Measurements from ENCODE around the gene OTC. TPM values are rescaled to one million over a fixed set of nuclear protein-coding genes. Genes with fewer than 3 reads are reported as not detected.

OTC gene
- polyA plus RNA-seq, 1 donor (not counting 4 experiments of a cell fraction or from before 2014, with no cell fraction given): not detected

- H3K4me2 ChIP-seq (ENCODE audit: control insufficient read depth, extremely low read depth, insufficient read depth, low read depth, low read length): no peak overlapping the region
- no peak overlapping the region for H2AFZ ChIP-seq (ENCODE audit: control insufficient read depth, low read length)
- dilution Hi-C loops (cut with MboI; ENCODE audit: extremely low pct_ligation_motif_present, low sequenced_read_pairs): no loop called here
- H3K4me1 ChIP-seq (ENCODE audit: control insufficient read depth, extremely low read depth, insufficient read depth, low read length): no peaks in the 10 kb centered on the region
- H3K9me3 ChIP-seq (ENCODE audit: control insufficient read depth, low read depth, low read length): no peaks in the 10 kb centered on the region
- DNase-seq (ENCODE audit: low read depth, low spot score) (no peak), FAIRE-seq (no peak)
- H3K79me2 ChIP-seq (ENCODE audit: control insufficient read depth, insufficient read depth, low read length): no peaks in the 10 kb centered on the region
- H3K36me3 ChIP-seq (ENCODE audit: control insufficient read depth in 2 of 2, extremely low read depth in 1 of 2, insufficient read depth in 2 of 2, low read length in 2 of 2): no peaks in the 10 kb centered on the region
- no peak overlapping the region for H3K9ac ChIP-seq (ENCODE audit: control insufficient read depth, extremely low read depth, insufficient read depth, low read length)
- no peaks in the 10 kb centered on the region for H4K20me1 ChIP-seq (ENCODE audit: control insufficient read depth, extremely low read depth, insufficient read depth, low read length)
- H3K27ac ChIP-seq (ENCODE audit: control insufficient read depth, insufficient read depth, low read length): no peak overlapping the region
- no peak overlapping the region for H3K4me3 ChIP-seq (ENCODE audit: control insufficient read depth in 2 of 3, extremely low read depth in 1 of 3, insufficient read depth in 2 of 3, low read depth in 1 of 3, low read length in 3 of 3)
- no peaks in the 10 kb centered on the region for H3K9me1 ChIP-seq (ENCODE audit: control insufficient read depth, extremely low read depth, insufficient read depth, low read length)
- no peaks in the 10 kb centered on the region for H3K27me3 ChIP-seq (ENCODE audit: control insufficient read depth, extremely low read depth, insufficient read depth, low read length)
- no peak for TF ChIP-seq CTCF (optimal IDR thresholded peaks at IDR 0.05 in 1 of 3, IDR thresholded peaks at IDR 0.05 in 1 of 3, conservative IDR thresholded peaks at IDR 0.05 in 1 of 3; ENCODE audit: extremely low read depth in 1 of 3, insufficient read depth in 2 of 3, low read length in 3 of 3)
- no peak for TF ChIP-seq EZH2 (IDR thresholded peaks at IDR 0.05; ENCODE audit: low read length)
Observed at GRCh38 chrX:38403834-38404233, 51.4 kb downstream of the OTC start.

- TF ChIP-seq EZH2 (IDR thresholded peaks at IDR 0.05; ENCODE audit: low read length) (no peak), CTCF (optimal IDR thresholded peaks at IDR 0.05 in 1 of 3, IDR thresholded peaks at IDR 0.05 in 1 of 3, conservative IDR thresholded peaks at IDR 0.05 in 1 of 3; ENCODE audit: extremely low read depth in 1 of 3, insufficient read depth in 2 of 3, low read length in 3 of 3) (no peak)
- Histone ChIP-seq H3K27ac (ENCODE audit: control insufficient read depth, insufficient read depth, low read length) (no peak overlapping the region), H3K4me3 (ENCODE audit: control insufficient read depth in 2 of 3, extremely low read depth in 1 of 3, insufficient read depth in 2 of 3, low read depth in 1 of 3, low read length in 3 of 3) (no peak overlapping the region), H3K9me1 (ENCODE audit: control insufficient read depth, extremely low read depth, insufficient read depth, low read length) (no peaks in the 10 kb centered on the region), H3K9ac (ENCODE audit: control insufficient read depth, extremely low read depth, insufficient read depth, low read length) (no peak overlapping the region), H3K79me2 (ENCODE audit: control insufficient read depth, insufficient read depth, low read length) (no peaks in the 10 kb centered on the region), H3K4me1 (ENCODE audit: control insufficient read depth, extremely low read depth, insufficient read depth, low read length) (no peaks in the 10 kb centered on the region), H4K20me1 (ENCODE audit: control insufficient read depth, extremely low read depth, insufficient read depth, low read length) (no peaks in the 10 kb centered on the region), H3K4me2 (ENCODE audit: control insufficient read depth, extremely low read depth, insufficient read depth, low read depth, low read length) (no peak overlapping the region), H3K27me3 (ENCODE audit: control insufficient read depth, extremely low read depth, insufficient read depth, low read length) (no peaks in the 10 kb centered on the region), H3K9me3 (ENCODE audit: control insufficient read depth, low read depth, low read length) (no peaks in the 10 kb centered on the region), H2AFZ (ENCODE audit: control insufficient read depth, low read length) (no peak overlapping the region), H3K36me3 (ENCODE audit: control insufficient read depth in 2 of 2, extremely low read depth in 1 of 2, insufficient read depth in 2 of 2, low read length in 2 of 2) (no peaks in the 10 kb centered on the region)
- no peak for DNase-seq (ENCODE audit: low read depth, low spot score)
- dilution Hi-C loops (cut with MboI; ENCODE audit: extremely low pct_ligation_motif_present, low sequenced_read_pairs): no loop called here
- no peak for FAIRE-seq
Observed at GRCh38 chrX:38407126-38407525, 54.7 kb downstream of the OTC start.
